IMR-90 (cell line): ENCODE data around the gene FCHO1.

Experiments used
- BHLHE40 ChIP-seq: fragments of 150-350 bp; IDR thresholded peaks from 2 replicates; pipeline ENCODE4 v1.6.1; 2016; ENCODE audit warnings: mild to moderate bottlenecking, low read depth, low read length
- CEBPB ChIP-seq: IDR thresholded peaks from 2 replicates; pipeline ENCODE4 v1.6.1; 2012; ENCODE audit warnings: low read depth, low read length, improper control_type of control experiment
- CHD1 ChIP-seq: IDR thresholded peaks from 2 replicates; pipeline ENCODE4 v1.6.1; 2012; ENCODE audit warnings: low read depth, low read length, improper control_type of control experiment
- CTCF ChIP-seq: conservative IDR thresholded peaks from 2 replicates; pipeline ENCODE4 v1.5.1; 2012; ENCODE audit warnings: mild to moderate bottlenecking, low read depth, low read length, improper control_type of control experiment
- MAFK ChIP-seq: IDR thresholded peaks from 2 replicates; pipeline ENCODE4 v1.6.1; 2012; ENCODE audit warnings: low read depth, low read length, improper control_type of control experiment
- MAZ ChIP-seq: IDR thresholded peaks from 2 replicates; pipeline ENCODE4 v1.6.1; 2012; ENCODE audit warnings: low read depth, mild to moderate bottlenecking, low read length, improper control_type of control experiment, moderate library complexity, borderline replicate concordance
- MXI1 ChIP-seq: IDR thresholded peaks from 2 replicates; pipeline ENCODE4 v1.6.1; 2012; ENCODE audit warnings: low read depth, mild to moderate bottlenecking, low read length, moderate library complexity, borderline replicate concordance
- NFE2L2 ChIP-seq: fragments of 150-350 bp; IDR thresholded peaks from 2 replicates; pipeline ENCODE4 v1.6.1; 2016; ENCODE audit warnings: low read depth, mild to moderate bottlenecking, low read length
- POLR2A ChIP-seq: IDR thresholded peaks from 2 replicates; pipeline ENCODE4 v1.6.1; 2012; ENCODE audit warnings: mild to moderate bottlenecking, low read depth, low read length
- RAD21 ChIP-seq: IDR thresholded peaks from 2 replicates; pipeline ENCODE4 v1.6.1; 2012; ENCODE audit warnings: low read length, improper control_type of control experiment
- RFX5 ChIP-seq: IDR thresholded peaks from 2 replicates; pipeline ENCODE4 v1.8.0; 2012; ENCODE audit warnings: low read depth, mild to moderate bottlenecking, low read length, moderate library complexity
- SMC3 ChIP-seq: fragments of 150-350 bp; IDR thresholded peaks from 2 replicates; pipeline ENCODE4 v1.6.1; 2016; ENCODE audit warnings: low read depth, mild to moderate bottlenecking, antibody characterized with exemption, low read length, moderate library complexity
- USF2 ChIP-seq: fragments of 150-350 bp; IDR thresholded peaks from 2 replicates; pipeline ENCODE4 v1.6.1; 2017; ENCODE audit warnings: mild to moderate bottlenecking, antibody characterized with exemption, low read length, low read depth

DNA sequence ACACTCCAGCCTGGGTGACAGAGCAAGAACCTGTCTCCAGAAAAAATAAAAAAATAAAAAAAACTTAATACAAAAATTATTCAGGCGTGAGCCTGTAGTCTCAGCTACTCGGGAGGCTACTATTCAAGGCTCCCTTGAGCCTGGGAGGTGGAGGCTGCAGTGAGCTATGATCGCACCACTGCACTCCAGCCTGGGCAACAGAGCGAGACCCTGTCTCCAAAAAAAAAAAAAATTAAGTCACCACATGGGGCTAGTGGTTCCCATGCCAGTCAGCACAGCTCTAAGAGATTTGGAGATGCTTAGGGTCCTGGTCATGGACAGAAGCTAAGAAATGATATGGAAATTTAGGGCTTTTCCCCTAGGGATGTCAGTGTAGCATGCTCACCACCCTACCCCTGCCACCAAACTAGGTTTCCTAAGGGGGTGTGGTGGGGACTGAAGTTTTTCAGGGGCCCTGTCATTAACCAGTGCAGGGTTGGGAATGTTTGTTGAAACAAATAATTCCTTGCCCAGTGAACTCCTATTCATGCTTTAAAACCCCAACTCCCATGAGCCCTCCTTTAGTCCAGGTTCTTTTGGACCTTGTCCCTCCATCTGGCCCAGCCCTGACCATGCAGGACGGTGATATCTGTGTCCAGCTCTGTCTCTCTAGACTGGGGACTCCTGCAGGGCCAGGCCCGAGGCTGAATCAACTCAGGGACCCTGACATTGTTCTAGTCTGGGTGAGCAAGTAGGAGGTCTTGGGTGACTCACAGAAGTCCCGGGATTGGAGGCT lies 1.8 kb downstream of the FCHO1 start:
- TF ChIP-seq MAZ (no peak), CTCF (no peak), RAD21 (no peak), POLR2A (no peak), SMC3 (no peak), CHD1 (no peak), RFX5 (no peak), MAFK (no peak), NFE2L2 (no peak), USF2 (no peak), BHLHE40 (no peak), CEBPB (no peak), MXI1 (no peak)
